Measurements from ENCODE around the gene CFAP61. TPM values are rescaled to one million over a fixed set of nuclear protein-coding genes. Genes with fewer than 3 reads are reported as not detected.
A peak's percentile ranks its signal among the peaks of the same experiment; 100 is the strongest.

The CFAP61 gene
- total RNA-seq, 1 experiment from 2014 or later, result 0.61 TPM

- TF ChIP-seq ZNF317 (CRISPR knock-in tag; IDR thresholded peaks at IDR 0.05; ENCODE audit: borderline replicate concordance, low read depth), result no peak
- no peak for TF ChIP-seq CREM (CRISPR knock-in tag; IDR thresholded peaks at IDR 0.05)
- TF ChIP-seq ATF6 (CRISPR knock-in tag; IDR thresholded peaks at IDR 0.05), result no peak
- no peak for TF ChIP-seq ZNF232 (CRISPR knock-in tag; IDR thresholded peaks at IDR 0.05)
- no peak for TF ChIP-seq CREB1 (CRISPR knock-in tag; IDR thresholded peaks at IDR 0.05)
- TF ChIP-seq IRF2 (CRISPR knock-in tag; IDR thresholded peaks at IDR 0.05; ENCODE audit: borderline replicate concordance, low read depth), result no peak
- no peak for TF ChIP-seq EMX1 (CRISPR knock-in tag; IDR thresholded peaks at IDR 0.05)
- no peak for TF ChIP-seq ELF4 (CRISPR knock-in tag; IDR thresholded peaks at IDR 0.05; ENCODE audit: low read depth)
Measured at GRCh38 chr20:20060234-20060998, 8.1 kb downstream of the CFAP61 start (continued).

- H3K36me3 Mint-ChIP-seq, result no peaks in the 10 kb centered on the region
- no peaks in the 10 kb centered on the region for H3K9me3 Mint-ChIP-seq
- TF ChIP-seq SMAD4 (CRISPR knock-in tag; IDR thresholded peaks at IDR 0.05) (no peak), ZNF512 (CRISPR knock-in tag; IDR thresholded peaks at IDR 0.05; ENCODE audit: borderline replicate concordance) (no peak), GABPB1 (CRISPR knock-in tag; IDR thresholded peaks at IDR 0.05) (0 out of 2 replicates have a peak, but pooled peaks have one; percentile 11), AR (CRISPR knock-in tag; IDR thresholded peaks at IDR 0.05) (no peak), CREB1 (CRISPR knock-in tag; IDR thresholded peaks at IDR 0.05) (no peak), ZNF121 (CRISPR knock-in tag; IDR thresholded peaks at IDR 0.05) (no peak)
- ChIA-PET CTCF (no interaction called here), POLR2A (no interaction called here)
- peaks cover 6% of the 10 kb centered on the region for H3K4me1 Mint-ChIP-seq
- H3K4me3 Mint-ChIP-seq, result no peak overlapping the region
- H3K27me3 Mint-ChIP-seq (ENCODE audit: low read depth), result peaks cover 2% of the 10 kb centered on the region; the same call in 1 of the 2 replicates
- ATAC-seq (no peak), DNase-seq (ENCODE audit: low spot score) (no peak)
- no peak overlapping the region for H3K27ac Mint-ChIP-seq
Measured at GRCh38 chr20:20063941-20064702, 11.8 kb downstream of the CFAP61 start.

- DNase-seq (ENCODE audit: low spot score) (no peak), ATAC-seq (no peak)
- Mint-ChIP-seq H3K36me3 (no peaks in the 10 kb centered on the region), H3K27ac (no peak overlapping the region), H3K27me3 (ENCODE audit: low read depth) (peaks cover 2% of the 10 kb centered on the region; the same call in 1 of the 2 replicates), H3K4me3 (no peak overlapping the region), H3K4me1 (peaks cover 6% of the 10 kb centered on the region), H3K9me3 (no peaks in the 10 kb centered on the region)
- ChIA-PET CTCF (no interaction called here), POLR2A (no interaction called here)
- no peak for TF ChIP-seq RORB (CRISPR knock-in tag; IDR thresholded peaks at IDR 0.05)
- no peak for TF ChIP-seq SMAD3 (CRISPR knock-in tag; IDR thresholded peaks at IDR 0.05; ENCODE audit: borderline replicate concordance)
- no peak for TF ChIP-seq NR1H2 (CRISPR knock-in tag; IDR thresholded peaks at IDR 0.05)
- no peak for TF ChIP-seq OVOL2 (CRISPR knock-in tag; IDR thresholded peaks at IDR 0.05; ENCODE audit: borderline replicate concordance)
- TF ChIP-seq MAX (CRISPR knock-in tag; IDR thresholded peaks at IDR 0.05), result no peak
- TF ChIP-seq CDX4 (CRISPR knock-in tag; IDR thresholded peaks at IDR 0.05; ENCODE audit: borderline replicate concordance), result no peak
- no peak for TF ChIP-seq E2F4 (CRISPR knock-in tag; IDR thresholded peaks at IDR 0.05; ENCODE audit: borderline replicate concordance, low read depth)
- no peak for TF ChIP-seq NR3C1 (CRISPR knock-in tag; conservative IDR thresholded peaks at IDR 0.05; ENCODE audit: low read depth)
- TF ChIP-seq TEAD1 (CRISPR knock-in tag; IDR thresholded peaks at IDR 0.05), result no peak
- TF ChIP-seq CREM (CRISPR knock-in tag; IDR thresholded peaks at IDR 0.05), result no peak
- TF ChIP-seq ZNF671 (CRISPR knock-in tag; IDR thresholded peaks at IDR 0.05), result no peak
- no peak for TF ChIP-seq CREB1 (CRISPR knock-in tag; IDR thresholded peaks at IDR 0.05)
Measured at GRCh38 chr20:20065361-20065760, 13.0 kb downstream of the CFAP61 start.
